Stomach (tissue), 9 donors: Measurements from ENCODE around the gene SAP30L. TPM values are rescaled to one million over a fixed set of nuclear protein-coding genes. Genes with fewer than 3 reads are reported as not detected.

Experiments
- DNase-seq, 2 donors: peaks; one replicate each; pipeline versions ENCODE4 v3.0.0 to v3.0.0-alpha.2; 2013 to 2019
- H3K27ac ChIP-seq, 5 donors: fragments of 200-600 bp in 4 of 5; sonication (generic) in 4 of 5; one replicate each; pipeline ENCODE4 v1.5.1; 2013 to 2019; ENCODE audit warnings: mild to moderate bottlenecking in 1 of 5, moderate library complexity in 1 of 5
- H3K27me3 ChIP-seq, 3 donors: fragments of 200-600 bp; sonication (generic); one replicate each; pipeline ENCODE4 v1.5.1; 2017 to 2019; ENCODE audit warnings: mixed run types in 1 of 3
- H3K36me3 ChIP-seq, 4 donors: fragments of 200-600 bp; sonication (generic); 1 replicate in 3 of 4; 2 replicates in 1 of 4; pipeline ENCODE4 v1.5.1; 2016 to 2019
- H3K4me1 ChIP-seq, 4 donors: fragments of 200-600 bp; sonication (generic); one replicate each; pipeline ENCODE4 v1.5.1; 2016 to 2019
- H3K4me3 ChIP-seq, 4 donors: fragments of 200-600 bp; sonication (generic) in 3 of 4; one replicate each; pipeline ENCODE4 v1.5.1; 2016 to 2019; ENCODE audit warnings: mild to moderate bottlenecking in 1 of 4
- H3K9me3 ChIP-seq, 4 donors: fragments of 200-600 bp; sonication (generic); one replicate each; pipeline ENCODE4 v1.5.1; 2016 to 2019
- EP300 ChIP-seq: sonication (generic); formaldehyde crosslinking; IDR thresholded peaks from one replicate; pipeline ENCODE4 v1.6.1; 2017; ENCODE audit warnings: antibody characterized with exemption
- POLR2A ChIP-seq, 4 donors: fragments of 450-650 bp; IDR thresholded peaks; one replicate each; pipeline ENCODE4 v1.6.1; 2016; ENCODE audit warnings: antibody characterized with exemption in 4 of 4, control low read depth in 2 of 4, mild to moderate bottlenecking in 1 of 4, moderate library complexity in 1 of 4
- POLR2AphosphoS5 ChIP-seq, 3 donors: sonication (generic); formaldehyde crosslinking; IDR thresholded peaks; one replicate each; pipeline ENCODE4 v1.6.1; 2016; ENCODE audit warnings: antibody characterized with exemption in 3 of 3
- WGBS, 5 donors: extraction: QIAGEN DNeasy Blood & Tissue Kit in 3 of 5; methylation state at CpG; one replicate each; pipeline versions ENCODE4 v1.1.5 to v1.1.7; 2013 to 2018; 5-methylcytosine and 5-hydroxymethylcytosine counted together
- intact Hi-C: fragments of 100-400 bp; cut with DNase I; formaldehyde crosslinking; loops from one replicate; pipeline ENCODE4 v1.15.1; 2023; ENCODE audit warnings: low total_unique reads
- polyA plus RNA-seq, 3 donors: library from polyadenylated mRNA; stranded (reverse); fragments of 200-250 nt; gene quantifications; one replicate each; pipeline ENCODE4 v1.2.3, GENCODE V29; 2013
- total RNA-seq, 5 donors: library from RNA; depleted of rRNA; stranded (reverse); fragments of >200 nt; gene quantifications; one replicate each; pipeline versions ENCODE4 v1.1.0 to v1.2.3, GENCODE V29; 2014 to 2016
- TF ChIP-seq, protein P1 (sequence below), 7 experiments: fragments of 450-650 bp in 4 of 7; fragments of 200-600 bp in 3 of 7; sonication (generic) in 3 of 7; IDR thresholded peaks; one replicate each; pipeline ENCODE4 v1.5.1; 2016 to 2019; ENCODE audit warnings: antibody characterized with exemption in 7 of 7, control low read depth in 2 of 7, mild to moderate bottlenecking in 1 of 7
- donor health status: healthy with polysubstance abuse.
- donor health status: Bipolar disorder and iron deficiency.
- donor health status: healthy.

SAP30L gene
- total and polyA plus RNA-seq, 8 donors = 13.9 to 51.0 (median 21.4) TPM

DNA sequence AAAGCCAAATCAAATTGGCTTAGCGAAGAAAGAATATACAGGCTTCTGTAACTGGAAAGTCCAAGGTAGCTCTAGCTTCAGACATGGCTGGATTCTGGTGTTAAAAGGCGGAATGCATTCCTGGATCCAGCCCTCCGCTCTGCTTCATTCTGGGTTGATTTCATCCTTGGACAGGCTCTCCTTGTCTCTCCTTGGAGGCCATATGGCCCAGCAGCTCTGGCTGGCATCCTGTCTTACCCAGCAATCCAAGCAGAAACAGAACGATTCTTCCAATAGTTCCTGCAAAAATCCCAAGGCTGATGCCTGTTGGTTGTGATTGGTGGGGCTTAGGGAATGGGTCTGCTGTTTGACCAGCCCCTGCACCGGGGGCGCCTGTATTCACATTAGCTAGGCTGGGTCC, 37.0 kb upstream of the SAP30L start:
- TF ChIP-seq EP300 = no peak
- TF ChIP-seq POLR2A (IDR thresholded peaks at IDR 0.05) = no peak
- TF ChIP-seq POLR2AphosphoS5 (IDR thresholded peaks at IDR 0.05) = no peak
- TF ChIP-seq, protein P1, sequence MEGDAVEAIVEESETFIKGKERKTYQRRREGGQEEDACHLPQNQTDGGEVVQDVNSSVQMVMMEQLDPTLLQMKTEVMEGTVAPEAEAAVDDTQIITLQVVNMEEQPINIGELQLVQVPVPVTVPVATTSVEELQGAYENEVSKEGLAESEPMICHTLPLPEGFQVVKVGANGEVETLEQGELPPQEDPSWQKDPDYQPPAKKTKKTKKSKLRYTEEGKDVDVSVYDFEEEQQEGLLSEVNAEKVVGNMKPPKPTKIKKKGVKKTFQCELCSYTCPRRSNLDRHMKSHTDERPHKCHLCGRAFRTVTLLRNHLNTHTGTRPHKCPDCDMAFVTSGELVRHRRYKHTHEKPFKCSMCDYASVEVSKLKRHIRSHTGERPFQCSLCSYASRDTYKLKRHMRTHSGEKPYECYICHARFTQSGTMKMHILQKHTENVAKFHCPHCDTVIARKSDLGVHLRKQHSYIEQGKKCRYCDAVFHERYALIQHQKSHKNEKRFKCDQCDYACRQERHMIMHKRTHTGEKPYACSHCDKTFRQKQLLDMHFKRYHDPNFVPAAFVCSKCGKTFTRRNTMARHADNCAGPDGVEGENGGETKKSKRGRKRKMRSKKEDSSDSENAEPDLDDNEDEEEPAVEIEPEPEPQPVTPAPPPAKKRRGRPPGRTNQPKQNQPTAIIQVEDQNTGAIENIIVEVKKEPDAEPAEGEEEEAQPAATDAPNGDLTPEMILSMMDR (IDR thresholded peaks at IDR 0.05) = no peak
- DNase-seq = no peak
- intact Hi-C loops = no loop called here
- H3K27ac ChIP-seq = no peak overlapping the region
- H3K9me3 ChIP-seq = no peaks in the 10 kb centered on the region
- H3K27me3 ChIP-seq = no peaks in the 10 kb centered on the region
- 85 to 96% (median 92%) methylated on average over 6 of the region's 6 CpGs for WGBS, 5 donors
- no peak overlapping the region for H3K4me3 ChIP-seq
- H3K4me1 ChIP-seq = peaks cover 10 to 18% (median 12%) of the 10 kb centered on the region in 4 donors
- peaks cover 23 to 53% (median 50%) of the 10 kb centered on the region in 4 donors for H3K36me3 ChIP-seq

DNA sequence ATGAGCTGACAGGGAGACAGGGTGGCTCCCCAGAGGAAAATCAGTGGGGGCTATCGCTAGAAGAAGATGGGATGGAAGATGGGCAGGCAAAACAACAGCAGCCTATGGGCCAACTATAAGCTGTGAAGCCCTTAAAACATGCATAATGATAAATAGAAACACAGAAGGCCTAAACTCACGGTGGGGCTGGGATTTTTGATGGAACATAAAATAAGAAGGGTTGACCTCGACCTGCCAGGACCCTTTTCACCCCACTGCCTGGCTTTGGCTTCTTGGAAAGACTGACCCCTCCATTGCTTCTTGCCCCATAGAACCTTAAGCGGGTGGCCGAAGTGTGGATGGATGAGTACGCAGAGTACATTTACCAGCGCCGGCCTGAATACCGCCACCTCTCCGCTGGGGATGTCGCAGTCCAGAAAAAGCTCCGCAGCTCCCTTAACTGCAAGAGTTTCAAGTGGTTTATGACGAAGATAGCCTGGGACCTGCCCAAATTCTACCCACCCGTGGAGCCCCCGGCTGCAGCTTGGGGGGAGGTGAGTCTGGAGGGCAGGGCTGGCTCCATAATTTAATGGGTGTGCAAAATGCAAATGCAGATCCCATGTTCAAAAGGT, 36.5 kb upstream of the SAP30L start:
- Histone ChIP-seq H3K27me3 (no peaks in the 10 kb centered on the region), H3K4me1 (peaks cover 10 to 13% (median 12%) of the 10 kb centered on the region in 4 donors), H3K27ac (no peak overlapping the region), H3K36me3 (peaks cover 23 to 57% (median 52%) of the 10 kb centered on the region in 4 donors), H3K9me3 (no peaks in the 10 kb centered on the region), H3K4me3 (no peak overlapping the region)
- intact Hi-C loops = no loop called here
- 92 to 97% (median 95%) methylated on average over 15 of the region's 15 CpGs for WGBS, 5 donors
- TF ChIP-seq POLR2A (IDR thresholded peaks at IDR 0.05) = no peak
- TF ChIP-seq EP300 = no peak
- TF ChIP-seq, protein P1 (IDR thresholded peaks at IDR 0.05) = no peak
- no peak for TF ChIP-seq POLR2AphosphoS5 (IDR thresholded peaks at IDR 0.05)
- no peak for DNase-seq

DNA sequence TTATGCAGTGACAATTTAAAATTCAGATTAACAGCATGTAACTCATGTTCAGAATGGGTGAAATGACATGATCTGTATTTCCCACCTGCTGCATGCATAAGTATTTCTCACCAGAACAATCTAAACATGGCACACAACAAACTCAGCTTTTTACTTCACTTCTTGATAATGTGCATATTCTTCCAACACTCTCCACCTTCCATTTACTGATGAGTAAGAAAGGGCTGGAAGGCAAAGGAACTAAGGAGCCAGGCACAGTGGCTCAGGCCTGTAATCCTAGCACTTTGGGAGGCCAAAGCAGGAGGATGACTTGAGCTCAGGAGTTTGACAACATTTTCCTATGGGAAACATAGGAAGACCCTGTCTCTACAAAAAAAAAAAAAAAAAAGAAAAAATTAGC, 35.8 kb upstream of the SAP30L start:
- no peak overlapping the region for H3K4me3 ChIP-seq
- H3K9me3 ChIP-seq = no peaks in the 10 kb centered on the region
- no peak for TF ChIP-seq EP300
- TF ChIP-seq POLR2A (IDR thresholded peaks at IDR 0.05) = no peak
- TF ChIP-seq, protein P1 (IDR thresholded peaks at IDR 0.05) = no peak
- TF ChIP-seq POLR2AphosphoS5 (IDR thresholded peaks at IDR 0.05) = no peak
- no peak for DNase-seq
- H3K4me1 ChIP-seq = peaks cover 6 to 8% (median 6%) of the 10 kb centered on the region in 4 donors
- peaks cover 23 to 62% (median 53%) of the 10 kb centered on the region in 4 donors for H3K36me3 ChIP-seq
- no peak overlapping the region for H3K27ac ChIP-seq
- H3K27me3 ChIP-seq = no peaks in the 10 kb centered on the region
- intact Hi-C loops = no loop called here

DNA sequence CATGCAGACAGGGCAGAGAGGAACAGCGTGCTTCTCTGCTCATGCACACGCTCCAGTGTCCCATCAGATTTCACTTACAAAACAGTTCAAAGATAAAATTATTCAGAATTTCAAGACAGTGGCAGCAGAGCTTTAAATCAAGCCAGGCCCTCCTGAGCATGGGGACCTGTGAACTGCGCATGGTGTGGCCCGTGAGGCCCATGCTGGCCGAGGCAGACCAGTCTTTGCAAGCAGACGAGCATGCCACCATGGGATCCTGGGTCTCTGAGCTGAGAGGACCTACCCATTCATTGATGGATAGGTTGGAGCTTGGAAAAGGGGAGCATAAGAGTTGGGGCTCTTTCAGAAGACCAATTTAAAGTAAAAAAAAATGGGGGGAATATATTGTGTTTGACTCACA, 35.0 kb upstream of the SAP30L start:
- Histone ChIP-seq H3K27ac (no peak overlapping the region), H3K9me3 (no peaks in the 10 kb centered on the region), H3K4me1 (peaks cover 0 to under 1% (median 0%) of the 10 kb centered on the region in 4 donors), H3K27me3 (no peaks in the 10 kb centered on the region), H3K4me3 (no peak overlapping the region), H3K36me3 (peaks cover 23 to 70% (median 58%) of the 10 kb centered on the region in 4 donors)
- intact Hi-C loops = no loop called here
- 81 to 91% (median 88%) methylated on average over 6 of the region's 6 CpGs for WGBS, 5 donors
- TF ChIP-seq EP300 (no peak), POLR2AphosphoS5 (IDR thresholded peaks at IDR 0.05) (no peak), POLR2A (IDR thresholded peaks at IDR 0.05) (no peak)
- DNase-seq = no peak

DNA sequence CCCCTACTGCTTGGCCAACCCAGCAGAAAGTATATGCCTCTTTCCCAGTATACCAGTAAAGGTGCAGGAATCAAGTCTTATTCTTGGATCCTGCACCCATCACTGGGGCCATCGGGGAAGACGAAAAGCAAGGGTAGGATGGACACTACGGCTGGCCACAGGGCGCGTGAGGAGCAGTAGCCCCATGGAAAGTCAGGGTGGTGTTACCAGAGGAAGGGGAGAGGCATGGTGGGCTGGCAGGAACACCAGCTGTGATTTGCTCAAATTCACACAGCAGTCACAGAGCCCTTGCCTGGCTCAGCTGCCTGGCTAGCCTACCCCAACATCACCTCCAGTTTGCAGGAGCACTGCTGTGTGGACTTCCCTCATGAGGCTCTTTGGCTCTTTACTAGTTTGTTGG, 34.5 kb upstream of the SAP30L start:
- Histone ChIP-seq H3K27me3 (no peaks in the 10 kb centered on the region), H3K36me3 (peaks cover 23 to 75% (median 63%) of the 10 kb centered on the region in 4 donors), H3K4me3 (no peak overlapping the region), H3K4me1 (no peaks in the 10 kb centered on the region), H3K9me3 (no peaks in the 10 kb centered on the region), H3K27ac (no peak overlapping the region)
- 92 to 98% (median 97%) methylated on average over 5 of the region's 5 CpGs for WGBS, 5 donors
- no peak for DNase-seq
- TF ChIP-seq POLR2AphosphoS5 (IDR thresholded peaks at IDR 0.05) (no peak), EP300 (no peak), POLR2A (IDR thresholded peaks at IDR 0.05) (no peak)
- TF ChIP-seq, protein P1 (IDR thresholded peaks at IDR 0.05) = no peak
- intact Hi-C loops = no loop called here
